HG03045 (cell line): ENCODE data around the gene DLGAP4.

Experiments
- ATAC-seq: cut with Tn5 transposase; IDR thresholded peaks from one replicate; pipeline ENCODE4 v1.9.1; 2021; ENCODE audit warnings: mild to moderate bottlenecking, moderate library complexity; ENCODE audit not compliant: unreplicated experiment

The DLGAP4 gene

DNA sequence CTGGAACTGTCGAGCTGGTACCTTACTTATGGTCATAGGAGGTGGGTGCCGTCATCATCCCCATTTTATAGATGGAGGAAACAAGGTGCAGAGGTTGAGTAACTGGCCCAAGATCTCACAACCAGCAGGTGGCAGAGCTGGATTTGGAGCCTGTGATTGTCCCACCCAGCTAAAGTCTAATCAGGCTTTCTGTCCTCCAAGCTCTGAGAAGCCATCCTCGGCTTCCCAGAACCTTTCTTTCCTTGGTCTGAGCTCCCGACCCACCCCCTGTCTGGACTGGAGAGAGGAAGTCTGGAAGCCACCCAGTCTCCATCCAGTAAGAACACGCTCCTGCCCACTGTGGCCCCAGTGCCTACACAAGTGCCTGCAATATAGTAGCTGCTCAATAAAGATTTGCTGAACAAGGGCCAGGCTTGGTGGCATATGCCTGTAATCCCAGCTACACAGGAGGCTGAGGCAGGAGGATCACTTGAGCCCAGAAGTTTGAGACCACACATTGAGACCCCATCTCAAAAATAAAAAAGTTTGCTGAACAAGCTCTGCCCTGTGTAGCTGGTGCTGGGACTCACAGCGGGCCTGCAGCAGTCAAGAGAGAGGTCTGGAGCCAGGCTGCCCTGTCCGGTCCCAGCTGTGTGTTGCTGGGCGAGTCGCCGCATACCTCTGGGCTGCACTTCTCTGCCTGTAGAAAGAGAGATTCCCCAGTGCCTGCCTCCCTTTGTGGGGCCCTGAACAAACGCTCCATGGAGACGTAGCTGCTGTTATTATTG, 32.5 kb upstream of the DLGAP4 start:
- ATAC-seq: no peak

DNA sequence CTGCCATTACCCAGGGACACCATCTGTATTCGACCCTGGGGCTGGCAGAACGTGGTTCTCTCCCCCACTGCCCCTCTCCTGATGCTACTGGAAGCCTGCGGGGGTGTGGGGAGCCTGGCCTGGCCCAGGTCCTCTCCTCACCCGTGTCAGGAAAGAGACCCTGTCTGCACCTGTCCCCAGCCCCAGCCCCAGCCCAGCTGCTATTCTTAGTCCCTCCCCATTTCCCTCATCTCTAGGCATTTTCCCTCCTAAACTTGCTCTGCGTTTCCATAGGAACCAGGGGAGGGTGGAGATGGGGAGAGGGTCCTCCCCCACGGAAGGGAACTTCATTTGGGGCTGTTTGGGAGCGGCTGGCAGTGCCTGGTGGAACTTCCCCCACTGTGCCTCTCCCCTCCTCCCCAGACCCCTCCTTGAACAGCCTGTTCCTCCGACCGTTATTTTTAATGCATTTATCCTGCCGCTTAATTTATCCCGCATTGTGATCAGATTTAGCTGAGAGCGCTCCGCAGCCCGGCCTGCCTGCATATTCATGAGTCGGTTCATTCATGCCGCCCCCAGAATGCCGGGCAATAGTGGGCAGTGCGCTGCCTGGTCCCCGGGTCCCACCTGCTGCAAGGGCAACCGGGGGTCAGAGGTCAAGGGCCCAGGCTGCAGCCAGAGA, 31.8 kb upstream of the DLGAP4 start:
- no peak for ATAC-seq

DNA sequence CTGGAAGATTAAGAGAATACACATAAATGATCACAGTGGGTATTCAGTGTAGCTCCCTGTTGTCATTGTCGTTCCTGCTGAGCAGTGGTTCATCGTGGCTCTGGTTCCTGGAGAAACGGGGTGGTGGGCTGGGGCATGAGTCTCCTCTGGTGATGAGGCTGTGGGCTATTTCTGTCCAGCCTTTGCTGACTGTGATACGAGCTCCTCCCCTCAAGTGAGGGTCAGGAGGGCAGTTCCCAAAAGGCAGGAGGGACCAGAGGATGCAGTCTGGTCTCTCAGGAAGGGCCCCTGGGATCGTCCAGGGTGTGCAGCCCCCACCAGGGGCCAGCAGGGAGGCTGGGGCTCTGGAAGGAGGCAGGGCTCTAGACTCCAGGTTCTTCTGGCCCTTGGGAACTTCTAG, 31.1 kb upstream of the DLGAP4 start:
- no peak for ATAC-seq

DNA sequence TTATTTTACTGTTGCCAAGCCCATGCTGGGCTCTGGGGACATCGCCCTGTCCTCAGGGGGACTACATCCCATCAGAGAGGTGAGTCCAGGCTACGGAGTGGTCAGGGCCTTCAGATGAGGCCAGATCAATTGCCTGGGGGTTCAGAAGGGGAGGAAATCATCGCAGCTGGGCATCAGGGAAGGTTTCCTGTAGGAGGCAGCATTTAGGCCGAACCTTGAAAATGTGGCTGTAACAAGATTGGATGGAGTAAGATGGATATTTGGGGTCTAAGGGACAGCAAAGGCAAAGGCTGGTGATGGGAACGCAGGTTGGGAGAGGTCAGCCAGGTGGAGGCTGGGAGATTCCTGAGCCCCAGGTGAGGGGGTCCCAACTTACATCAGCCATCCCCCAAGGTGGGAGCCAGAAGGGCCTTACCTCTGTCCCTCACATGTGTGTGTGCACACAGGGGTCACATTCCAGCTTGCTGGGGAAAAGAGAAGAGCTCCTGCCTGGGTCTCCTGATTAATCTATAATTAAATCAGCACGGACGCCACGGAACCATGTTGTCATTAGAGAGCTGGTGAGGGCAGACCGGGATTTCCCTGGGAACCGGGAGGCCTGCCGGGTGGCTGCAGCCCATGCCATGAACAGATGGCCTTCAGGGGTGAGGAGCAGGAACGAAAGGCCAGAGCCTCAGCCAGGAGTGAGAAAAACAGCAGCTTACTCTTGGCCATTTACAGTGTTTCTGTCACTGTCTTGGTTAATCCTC, 30.5 kb upstream of the DLGAP4 start:
- ATAC-seq: no peak

DNA sequence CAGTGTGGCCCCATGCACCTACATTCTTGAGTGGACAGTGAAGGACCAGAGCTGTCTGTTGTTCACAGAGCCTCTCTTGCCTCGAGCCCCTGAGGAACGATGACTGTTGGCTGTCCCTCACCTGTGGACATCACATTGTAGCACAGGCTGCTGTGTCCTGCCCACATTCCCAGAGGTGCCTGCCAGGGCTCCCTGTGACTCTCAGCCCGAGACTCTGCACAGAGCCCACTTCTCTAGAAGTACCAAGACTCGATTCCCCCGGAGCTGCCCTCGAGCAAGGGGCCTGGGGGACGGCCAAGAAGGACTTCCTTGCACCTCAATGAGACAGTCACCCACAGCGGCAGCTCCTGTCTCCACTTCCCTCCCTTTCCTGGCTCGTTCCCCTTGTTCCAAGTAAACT, 28.6 kb upstream of the DLGAP4 start:
- no peak for ATAC-seq

DNA sequence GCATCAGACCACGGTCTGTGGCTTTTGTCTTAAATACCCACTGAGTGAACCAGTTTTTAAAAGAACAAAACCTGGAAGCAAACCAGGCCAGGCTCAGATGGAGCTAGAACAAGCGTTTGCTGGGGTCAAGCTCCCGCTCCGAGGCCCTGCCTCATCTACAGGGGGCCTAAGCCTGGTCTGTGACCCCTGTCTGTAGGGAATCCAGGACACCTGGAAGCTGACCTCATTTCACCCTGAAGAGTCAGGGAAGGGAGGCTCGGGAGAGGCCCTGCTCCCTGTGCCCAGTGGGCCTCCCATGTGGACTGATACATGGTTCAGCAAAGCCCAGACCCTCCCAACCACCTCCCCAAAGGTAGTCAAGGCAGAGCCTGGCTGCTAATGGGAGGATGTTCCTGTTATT, 26.8 kb upstream of the DLGAP4 start:
- no peak for ATAC-seq

DNA sequence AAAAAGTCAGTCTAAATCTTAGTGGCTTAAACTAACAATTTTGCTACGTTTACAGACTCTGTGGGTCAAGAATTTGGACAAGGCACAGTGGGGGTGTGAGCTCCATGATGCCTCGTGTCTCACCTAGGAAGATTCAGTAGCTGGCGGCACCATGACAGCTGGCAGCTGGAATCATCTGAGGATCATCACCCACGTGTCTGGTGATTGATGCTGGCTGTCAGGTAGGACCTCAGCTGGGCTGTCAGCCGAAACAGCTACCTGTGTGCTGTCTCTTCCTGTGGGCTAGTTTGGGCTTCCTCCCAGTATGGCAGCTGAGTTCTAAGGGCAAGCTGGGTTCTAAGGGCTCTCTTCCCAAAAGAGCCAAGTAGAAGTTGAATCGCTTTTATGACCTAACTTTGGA, 26.4 kb upstream of the DLGAP4 start:
- no peak for ATAC-seq

DNA sequence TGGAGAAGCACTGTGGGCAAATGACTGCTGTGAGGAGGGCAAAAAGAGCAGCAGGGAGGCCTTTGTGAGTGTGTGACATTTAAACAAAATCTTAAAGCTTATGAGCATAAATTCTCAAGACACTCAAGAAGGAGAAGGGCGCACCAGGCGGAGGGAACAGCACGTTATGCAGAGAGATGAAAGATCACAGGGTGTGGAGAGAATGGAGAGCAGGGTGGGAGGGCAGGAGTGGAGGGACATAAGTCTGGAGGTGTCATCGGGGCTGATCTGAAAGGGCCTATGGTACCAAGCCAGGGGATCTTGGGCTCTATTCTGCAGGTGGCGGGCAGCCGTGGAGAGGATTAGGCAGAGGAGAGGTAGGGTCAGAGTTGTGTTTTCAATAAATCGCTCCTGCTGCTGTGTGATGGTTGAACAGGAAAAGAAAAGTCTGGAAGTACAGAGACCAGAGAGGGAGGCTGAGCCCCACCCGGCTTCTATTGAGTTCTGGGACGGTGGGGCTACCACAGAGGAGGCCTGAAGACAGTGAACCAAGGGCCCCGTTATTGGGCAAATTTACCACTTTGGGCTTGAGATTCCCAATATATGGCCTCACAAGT, 24.3 kb upstream of the DLGAP4 start:
- no peak for ATAC-seq

DNA sequence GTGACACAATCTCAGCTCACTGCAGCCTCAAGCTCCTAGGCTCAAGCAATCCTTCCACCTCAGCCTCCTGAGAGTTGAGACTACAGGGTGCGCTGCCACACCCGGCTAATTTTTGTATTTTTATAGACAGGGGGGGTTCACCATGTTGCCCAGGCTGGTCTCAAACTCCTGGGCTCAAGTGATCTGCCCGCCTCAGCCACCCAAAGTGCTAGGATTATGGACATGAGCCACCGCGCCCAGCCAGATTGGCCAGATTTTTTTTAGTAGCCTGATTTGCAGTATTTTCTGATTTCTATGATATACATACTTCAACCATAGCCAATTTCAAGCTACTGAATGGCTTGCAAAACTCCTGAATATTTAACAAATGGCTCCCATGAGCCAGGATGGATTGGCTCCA, 21.4 kb upstream of the DLGAP4 start:
- no peak for ATAC-seq

DNA sequence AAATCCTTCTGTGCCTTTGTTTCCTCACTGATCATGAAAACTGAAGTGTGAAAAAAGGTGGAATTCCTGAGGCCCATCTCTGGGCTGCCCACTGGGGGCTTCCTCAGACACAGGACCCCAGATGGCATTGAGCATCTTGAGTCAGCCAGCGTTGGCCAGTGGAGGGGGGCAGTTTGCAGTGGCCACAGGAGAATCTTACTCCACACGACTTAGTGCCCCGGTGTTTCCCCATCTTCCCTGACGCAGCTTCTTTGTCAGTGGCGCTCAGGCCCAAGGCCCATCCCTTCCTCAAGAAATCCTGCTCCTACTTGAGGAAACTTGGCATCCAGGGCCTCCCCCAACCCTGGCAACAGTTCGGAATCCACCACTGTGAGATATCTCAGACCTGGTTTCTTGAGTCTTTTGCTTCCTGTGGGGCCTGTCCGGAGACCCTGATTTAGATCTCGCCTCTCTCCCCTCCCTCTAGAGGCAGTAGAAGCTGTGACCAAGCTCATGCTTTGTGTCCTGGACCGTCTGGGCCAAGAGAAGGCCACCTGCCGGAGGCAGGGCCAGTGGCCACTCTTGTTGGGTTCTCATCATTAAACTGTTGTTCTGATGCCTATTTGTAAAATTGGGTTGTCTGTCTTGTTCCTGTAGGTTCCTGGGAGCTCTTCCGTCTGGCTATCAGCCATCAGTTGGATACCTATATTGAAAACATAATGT, 20.2 kb upstream of the DLGAP4 start:
- ATAC-seq: no peak

DNA sequence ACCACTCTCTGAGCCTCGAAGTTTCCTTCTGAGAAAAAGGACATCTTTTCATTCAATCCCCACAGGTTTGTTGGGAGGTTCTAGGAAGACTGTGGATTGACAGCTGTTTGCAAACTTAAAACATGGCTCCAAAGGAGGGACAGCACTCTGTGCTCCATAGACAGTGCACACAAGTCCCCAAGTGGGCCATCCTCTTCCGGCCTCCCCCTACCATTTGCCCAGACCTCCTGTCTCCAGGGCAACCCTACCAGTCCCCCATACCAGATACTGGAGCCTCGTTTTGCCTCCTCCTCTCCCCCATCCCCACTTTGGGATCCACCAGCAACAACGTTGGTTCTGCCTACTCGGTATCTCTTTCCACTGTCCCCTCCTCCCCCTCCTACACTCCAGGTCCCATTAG, 8.5 kb upstream of the DLGAP4 start:
- no peak for ATAC-seq

DNA sequence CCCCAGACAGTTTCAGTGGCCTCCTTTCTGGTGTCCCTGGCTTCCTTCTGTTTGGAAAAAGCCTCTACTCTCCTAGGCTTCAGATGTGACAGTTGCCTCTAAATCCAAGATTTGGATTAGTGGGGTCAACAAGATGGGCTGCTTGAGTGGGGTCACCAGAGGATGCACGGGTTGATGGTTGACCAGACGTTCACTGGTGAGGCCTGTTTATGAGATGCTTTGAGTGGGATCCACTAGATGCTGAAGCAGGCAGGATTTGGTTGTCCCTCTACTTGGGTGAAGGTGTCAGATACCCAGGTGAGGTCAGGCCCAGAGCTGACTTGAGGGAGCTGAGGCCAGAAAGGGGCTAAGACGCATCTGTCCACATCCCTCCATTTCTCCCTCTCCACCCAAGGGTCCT, 8.1 kb upstream of the DLGAP4 start:
- no peak for ATAC-seq

DNA sequence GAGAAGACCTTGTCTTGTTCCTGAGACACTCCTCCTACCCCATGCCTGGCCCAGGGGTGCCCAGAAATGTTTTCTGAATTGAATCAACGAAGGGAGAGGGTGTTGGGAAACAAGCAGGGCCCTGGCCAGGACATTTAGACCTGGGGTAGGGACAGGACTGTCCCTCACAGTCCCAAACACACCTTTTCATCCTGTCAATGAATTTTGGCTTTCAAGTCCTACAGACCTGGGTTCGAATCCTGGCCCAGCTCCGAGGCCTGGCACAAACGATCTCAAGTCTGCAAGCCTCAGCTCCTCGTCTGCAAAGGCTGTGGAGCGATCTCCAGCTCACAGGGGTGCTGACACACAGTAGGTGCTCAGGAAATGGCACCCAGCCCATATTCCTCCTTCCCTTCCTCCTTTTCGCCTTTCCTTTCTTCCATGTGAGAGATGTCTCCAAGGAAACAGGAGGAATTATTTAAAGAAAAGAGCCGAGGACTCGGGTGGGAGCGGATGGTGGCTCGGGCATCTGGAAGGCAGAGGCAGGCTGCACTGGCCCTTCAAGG, 7.3 kb upstream of the DLGAP4 start:
- no peak for ATAC-seq

DNA sequence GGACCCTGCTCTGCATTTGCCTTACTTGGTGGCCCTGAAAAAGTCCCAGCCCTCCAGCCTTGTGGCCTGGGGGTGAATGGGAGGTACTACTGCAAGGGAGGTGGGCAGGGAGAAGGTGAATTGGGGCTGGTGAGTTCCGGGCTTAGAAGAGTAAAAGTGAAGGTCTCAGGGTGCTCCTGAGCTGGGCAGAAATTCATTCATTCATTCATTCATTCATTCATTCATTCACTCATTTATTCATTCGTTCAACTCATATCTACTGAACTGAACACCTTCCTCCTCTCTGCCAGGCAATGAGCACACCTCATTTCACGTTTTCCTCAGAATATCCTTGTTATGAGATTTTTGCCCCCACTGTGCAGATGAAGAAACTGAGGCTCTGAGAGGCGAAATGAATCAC, 6.7 kb upstream of the DLGAP4 start:
- ATAC-seq: no peak

DNA sequence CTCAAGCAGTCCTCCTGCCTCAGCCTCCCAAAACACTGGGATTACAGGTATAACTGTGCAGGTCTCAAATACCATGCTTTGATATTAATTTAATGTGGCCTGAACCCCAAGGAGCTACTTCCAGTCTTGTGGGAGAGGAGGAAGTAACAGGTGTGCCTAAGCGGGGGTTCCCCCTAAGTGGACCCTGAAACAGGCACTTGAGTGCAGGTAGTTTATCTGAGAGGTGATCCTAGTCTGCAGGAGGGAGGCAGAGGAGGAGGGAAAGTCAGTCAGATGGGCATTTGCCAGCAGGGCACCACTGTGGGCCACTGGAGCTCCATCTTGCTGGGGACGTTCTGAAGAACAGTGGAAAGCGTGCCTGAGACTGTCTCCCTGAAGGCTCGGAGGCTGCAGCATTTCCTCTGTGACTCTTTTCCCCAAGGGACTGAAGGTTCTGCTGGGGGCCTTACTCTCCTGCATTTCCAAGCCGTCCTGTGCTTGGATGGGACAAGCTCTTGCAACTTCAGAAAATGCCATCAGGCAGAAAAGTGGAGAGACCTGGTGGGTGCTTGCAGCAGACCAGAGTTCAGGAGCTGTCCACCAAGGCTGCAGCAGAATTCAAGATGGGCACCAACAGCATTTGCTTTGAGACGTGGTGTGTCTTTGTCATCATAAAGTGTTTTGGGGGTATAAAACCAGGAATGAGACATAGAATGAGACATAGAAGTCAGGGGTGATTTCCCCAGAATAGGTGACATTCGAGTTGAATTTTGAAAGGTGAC, 4.6 kb upstream of the DLGAP4 start:
- ATAC-seq: no peak

DNA sequence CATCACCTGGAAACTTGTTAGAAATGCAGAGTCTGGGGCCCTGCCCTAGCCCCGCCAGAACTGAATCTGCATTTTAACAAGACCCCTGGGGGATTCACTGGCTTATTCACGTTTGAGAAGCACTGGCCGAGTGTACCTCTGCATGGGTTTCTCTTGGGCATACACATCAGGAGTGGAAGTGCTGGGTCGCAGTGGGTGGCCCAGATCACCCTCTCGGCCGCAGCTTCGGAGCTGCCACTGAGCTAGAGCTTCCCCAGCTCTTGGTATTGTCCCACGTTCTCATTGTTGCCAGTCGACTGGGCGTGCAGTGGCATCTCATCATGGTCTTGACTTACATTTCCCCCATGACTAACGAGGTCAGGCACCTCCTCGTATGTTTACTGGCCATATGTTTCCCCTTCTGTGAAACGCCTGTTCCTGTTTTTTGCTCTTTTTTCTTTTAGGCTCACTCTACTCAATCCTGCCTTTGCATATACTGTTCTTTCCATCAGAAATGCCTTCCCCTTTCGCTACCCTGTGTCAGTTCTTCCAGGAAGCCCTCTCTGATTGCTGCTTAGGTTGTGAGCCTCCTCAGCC, 3.0 kb upstream of the DLGAP4 start:
- ATAC-seq: no peak

DNA sequence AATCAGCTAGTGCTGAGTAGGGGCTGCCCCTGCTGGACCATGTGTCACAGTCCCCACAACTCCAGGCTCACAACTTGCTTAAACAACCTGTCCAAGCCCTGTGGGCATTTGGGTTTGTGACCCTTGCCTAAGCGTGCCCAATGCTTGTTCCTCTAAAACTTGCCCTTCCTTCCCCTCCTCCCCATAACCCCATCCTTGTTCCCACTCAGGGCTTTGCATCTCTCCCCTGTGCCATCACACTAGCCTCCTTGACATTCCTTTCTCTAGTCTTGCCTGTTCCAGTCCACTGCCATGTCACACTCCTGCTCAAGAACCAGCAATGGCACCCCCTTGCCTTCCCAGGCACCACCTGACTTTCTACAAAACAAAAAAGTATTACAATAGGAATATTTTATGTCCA, 2.3 kb upstream of the DLGAP4 start:
- ATAC-seq: no peak

DNA sequence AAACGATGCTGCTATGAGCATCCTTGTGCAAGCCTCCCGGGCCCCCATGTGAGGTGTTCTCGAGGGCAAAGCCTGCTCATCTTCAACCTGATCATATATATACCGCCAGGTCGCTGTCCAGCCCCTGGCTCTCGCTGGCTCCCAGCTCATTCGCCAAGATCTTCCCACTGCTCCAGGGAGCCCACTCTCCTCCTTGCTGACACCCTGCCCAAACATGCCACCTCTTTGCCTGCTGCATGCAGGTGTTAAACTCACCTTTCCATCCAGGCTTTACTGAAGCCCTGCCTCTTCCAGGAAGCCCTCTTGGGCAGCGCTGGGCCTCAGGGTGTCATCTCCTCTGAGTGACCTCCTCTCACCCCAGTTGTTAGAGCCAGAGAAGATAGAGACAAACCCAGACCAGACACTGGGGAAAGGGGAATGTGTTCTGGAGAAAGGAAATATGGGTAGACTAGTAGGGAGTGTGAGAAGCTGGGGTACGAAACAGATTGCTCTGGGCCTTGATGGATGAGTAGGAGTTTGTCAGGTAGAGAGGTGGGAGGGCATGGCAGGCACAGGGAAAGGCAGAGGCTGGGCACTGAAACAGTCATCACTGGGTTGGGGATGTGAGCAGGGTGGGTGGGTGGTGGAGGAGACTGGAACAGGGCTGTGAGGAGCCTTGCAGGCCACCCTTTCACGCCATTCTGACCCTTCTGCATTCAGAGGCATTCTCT, 1.2 kb upstream of the DLGAP4 start:
- no peak for ATAC-seq
